ENCODE data around the gene ELL2.

The ELL2 gene

GRCh38 chr5:95884511-95884910, 77.1 kb downstream of the ELL2 start:
- H3K36me3 Mint-ChIP-seq (ENCODE audit: low read depth), result peaks cover 21% of the 10 kb centered on the region
- no peaks in the 10 kb centered on the region for H3K27me3 Mint-ChIP-seq
- no peak overlapping the region for H3K4me3 Mint-ChIP-seq
- DNase-seq (no peak), ATAC-seq (no peak)
- H3K4me1 Mint-ChIP-seq, result peaks cover 15% of the 10 kb centered on the region
- no peak overlapping the region for H3K27ac Mint-ChIP-seq
- H3K9me3 Mint-ChIP-seq, result no peaks in the 10 kb centered on the region

GRCh38 chr5:95884017-95884325, 77.7 kb downstream of the ELL2 start:
- DNase-seq (no peak), ATAC-seq (peak; percentile 41)
- Mint-ChIP-seq H3K36me3 (ENCODE audit: low read depth) (peaks cover 15% of the 10 kb centered on the region), H3K9me3 (no peaks in the 10 kb centered on the region), H3K27ac (peak overlapping the region; percentile 2), H3K4me3 (no peak overlapping the region), H3K27me3 (no peaks in the 10 kb centered on the region), H3K4me1 (peaks cover 11% of the 10 kb centered on the region)

- peaks cover 11% of the 10 kb centered on the region for H3K4me1 Mint-ChIP-seq
- peaks cover 10% of the 10 kb centered on the region for H3K36me3 Mint-ChIP-seq (ENCODE audit: low read depth)
- no peaks in the 10 kb centered on the region for H3K27me3 Mint-ChIP-seq
- no peak for DNase-seq
- H3K4me3 Mint-ChIP-seq, result no peak overlapping the region
- H3K27ac Mint-ChIP-seq, result peak overlapping the region; percentile 2
- H3K9me3 Mint-ChIP-seq, result no peaks in the 10 kb centered on the region
- peak; percentile 44 for ATAC-seq
These were observed 78.2 kb downstream of the ELL2 start for GRCh38 chr5:95883185-95884016.

- H3K36me3 Mint-ChIP-seq (ENCODE audit: low read depth), result peaks cover 1% of the 10 kb centered on the region
- no peak overlapping the region for H3K4me3 Mint-ChIP-seq
- no peaks in the 10 kb centered on the region for H3K27me3 Mint-ChIP-seq
- H3K27ac Mint-ChIP-seq, result no peak overlapping the region
- no peaks in the 10 kb centered on the region for H3K9me3 Mint-ChIP-seq
- no peak for DNase-seq
- no peak for ATAC-seq
- peaks cover 14% of the 10 kb centered on the region for H3K4me1 Mint-ChIP-seq
These were observed 79.8 kb downstream of the ELL2 start for GRCh38 chr5:95881833-95882232.

GRCh38 chr5:95880081-95880926, 81.3 kb downstream of the ELL2 start:
- no peak overlapping the region for H3K27ac Mint-ChIP-seq
- H3K4me3 Mint-ChIP-seq, result no peak overlapping the region
- no peaks in the 10 kb centered on the region for H3K36me3 Mint-ChIP-seq (ENCODE audit: low read depth)
- H3K4me1 Mint-ChIP-seq, result peaks cover 14% of the 10 kb centered on the region
- no peak for DNase-seq
- H3K9me3 Mint-ChIP-seq, result no peaks in the 10 kb centered on the region
- ATAC-seq, result no peak
- no peaks in the 10 kb centered on the region for H3K27me3 Mint-ChIP-seq

- no peaks in the 10 kb centered on the region for H3K9me3 Mint-ChIP-seq
- H3K4me3 Mint-ChIP-seq, result no peak overlapping the region
- no peaks in the 10 kb centered on the region for H3K27me3 Mint-ChIP-seq
- no peaks in the 10 kb centered on the region for H3K36me3 Mint-ChIP-seq (ENCODE audit: low read depth)
- DNase-seq (no peak), ATAC-seq (no peak)
- H3K27ac Mint-ChIP-seq, result no peak overlapping the region
- H3K4me1 Mint-ChIP-seq, result peaks cover 11% of the 10 kb centered on the region
These were observed 82.0 kb downstream of the ELL2 start for GRCh38 chr5:95879661-95880060.

- DNase-seq, result no peak
- Mint-ChIP-seq H3K4me1 (peaks cover 7% of the 10 kb centered on the region), H3K27ac (peak overlapping the region; percentile 59), H3K36me3 (ENCODE audit: low read depth) (no peaks in the 10 kb centered on the region), H3K9me3 (no peaks in the 10 kb centered on the region), H3K4me3 (no peak overlapping the region), H3K27me3 (no peaks in the 10 kb centered on the region)
- peak; percentile 34 for ATAC-seq
These were observed 83.0 kb downstream of the ELL2 start for GRCh38 chr5:95878417-95879323.

GRCh38 chr5:95876782-95877181, 84.9 kb downstream of the ELL2 start:
- peaks cover 13% of the 10 kb centered on the region for H3K4me1 Mint-ChIP-seq
- DNase-seq, result no peak
- H3K36me3 Mint-ChIP-seq (ENCODE audit: low read depth), result no peaks in the 10 kb centered on the region
- H3K4me3 Mint-ChIP-seq, result no peak overlapping the region
- H3K27me3 Mint-ChIP-seq, result no peaks in the 10 kb centered on the region
- no peak overlapping the region for H3K27ac Mint-ChIP-seq
- no peaks in the 10 kb centered on the region for H3K9me3 Mint-ChIP-seq
- ATAC-seq, result no peak

GRCh38 chr5:95874246-95874645, 87.4 kb downstream of the ELL2 start:
- no peaks in the 10 kb centered on the region for H3K9me3 Mint-ChIP-seq
- no peaks in the 10 kb centered on the region for H3K36me3 Mint-ChIP-seq (ENCODE audit: low read depth)
- H3K27me3 Mint-ChIP-seq, result no peaks in the 10 kb centered on the region
- H3K4me3 Mint-ChIP-seq, result no peak overlapping the region
- ATAC-seq (no peak), DNase-seq (no peak)
- H3K27ac Mint-ChIP-seq, result no peak overlapping the region
- H3K4me1 Mint-ChIP-seq, result peaks cover 36% of the 10 kb centered on the region

GRCh38 chr5:95873351-95873750, 88.3 kb downstream of the ELL2 start:
- H3K4me1 Mint-ChIP-seq, result peaks cover 42% of the 10 kb centered on the region
- H3K27ac Mint-ChIP-seq, result no peak overlapping the region
- no peak for DNase-seq
- peaks cover 3% of the 10 kb centered on the region for H3K9me3 Mint-ChIP-seq
- no peaks in the 10 kb centered on the region for H3K36me3 Mint-ChIP-seq (ENCODE audit: low read depth)
- H3K27me3 Mint-ChIP-seq, result no peaks in the 10 kb centered on the region
- H3K4me3 Mint-ChIP-seq, result no peak overlapping the region
- ATAC-seq, result no peak

- no peak for DNase-seq
- peaks cover 7% of the 10 kb centered on the region for H3K9me3 Mint-ChIP-seq
- peaks cover 44% of the 10 kb centered on the region for H3K4me1 Mint-ChIP-seq
- H3K36me3 Mint-ChIP-seq (ENCODE audit: low read depth), result no peaks in the 10 kb centered on the region
- ATAC-seq, result no peak
- H3K27ac Mint-ChIP-seq, result peak overlapping the region; percentile 46
- no peak overlapping the region for H3K4me3 Mint-ChIP-seq
- H3K27me3 Mint-ChIP-seq, result no peaks in the 10 kb centered on the region
These were observed 89.0 kb downstream of the ELL2 start for GRCh38 chr5:95872346-95873268.

GRCh38 chr5:95871146-95871806, 90.4 kb downstream of the ELL2 start:
- H3K36me3 Mint-ChIP-seq (ENCODE audit: low read depth), result no peaks in the 10 kb centered on the region
- ATAC-seq, result no peak
- DNase-seq, result no peak
- H3K4me3 Mint-ChIP-seq, result peak overlapping the region; percentile 63
- no peaks in the 10 kb centered on the region for H3K27me3 Mint-ChIP-seq
- peaks cover 58% of the 10 kb centered on the region for H3K4me1 Mint-ChIP-seq
- H3K27ac Mint-ChIP-seq, result peak overlapping the region; percentile 98
- H3K9me3 Mint-ChIP-seq, result peaks cover 7% of the 10 kb centered on the region

- ATAC-seq (peak; percentile 86), DNase-seq (peak; percentile 56)
- Mint-ChIP-seq H3K36me3 (ENCODE audit: low read depth) (no peaks in the 10 kb centered on the region), H3K4me3 (peak overlapping the region; percentile 63), H3K4me1 (peaks cover 67% of the 10 kb centered on the region), H3K9me3 (peaks cover 7% of the 10 kb centered on the region), H3K27ac (peak overlapping the region; percentile 98), H3K27me3 (no peaks in the 10 kb centered on the region)
These were observed 91.5 kb downstream of the ELL2 start for GRCh38 chr5:95870105-95870672.
